HG03432 (cell line): ENCODE results near the gene ARHGAP23.
"Not testable (repeated sequence)": the region's sequence is repeated elsewhere in the genome, so short reads cannot be mapped to it uniquely, and the experiment has no call there.

ENCODE experiments used
- ATAC-seq: cut with Tn5 transposase; IDR thresholded peaks from one replicate; pipeline ENCODE4 v1.9.1; 2021; ENCODE audit warnings: mild to moderate bottlenecking, moderate library complexity; ENCODE audit not compliant: unreplicated experiment

The ARHGAP23 gene

DNA sequence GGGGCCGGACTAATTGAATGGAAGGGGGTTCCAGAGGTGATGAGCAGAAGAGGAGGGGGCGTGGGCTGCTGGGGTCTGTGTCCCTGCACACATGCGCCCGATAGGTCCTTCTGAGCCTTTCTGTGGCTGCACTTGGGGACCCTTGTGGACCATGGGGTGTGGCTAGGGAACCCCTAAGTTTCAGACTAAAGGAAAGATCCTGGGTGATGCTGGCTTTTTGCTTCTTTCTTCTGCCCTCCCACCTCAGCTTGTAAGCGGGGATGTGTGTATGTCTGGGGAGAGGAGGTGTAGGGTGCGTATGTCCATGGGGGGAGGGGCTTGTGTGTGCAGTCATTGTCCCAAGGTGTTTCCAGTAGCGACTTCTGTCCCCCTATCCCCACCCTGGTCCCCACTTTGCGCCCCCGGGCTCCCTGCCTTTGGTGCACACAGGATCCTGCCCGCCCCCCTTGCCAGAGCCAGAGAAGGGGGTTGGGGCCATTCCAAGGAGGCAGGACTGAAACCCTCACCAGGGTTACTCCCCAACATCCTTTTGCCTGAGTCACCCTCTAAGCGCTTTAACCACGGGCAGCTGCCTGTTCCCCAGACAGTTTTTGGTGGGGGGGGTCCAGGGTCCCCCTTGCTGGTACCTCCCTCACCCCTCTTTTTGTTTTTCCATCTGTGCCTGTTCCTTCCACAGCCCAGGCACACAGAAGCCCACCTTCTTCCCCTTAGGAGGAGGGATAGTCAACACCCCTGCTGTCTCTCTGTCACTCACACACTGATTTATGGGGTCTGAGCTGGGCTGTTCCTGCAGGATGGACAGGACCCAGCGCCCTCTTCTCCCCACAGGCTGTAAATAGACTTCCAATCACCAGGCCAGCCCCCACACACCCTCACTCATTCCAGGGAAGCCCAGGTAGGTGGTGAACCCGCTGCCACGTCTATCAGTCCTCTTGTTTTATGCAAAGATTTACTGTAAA is 83.2 kb downstream of the ARHGAP23 start:
- no peak for ATAC-seq

- ATAC-seq: no peak
These were observed 84.3 kb downstream of the ARHGAP23 start for GRCh38 chr17:38512473-38513058.

- not testable (repeated sequence) for ATAC-seq
These were observed 98.3 kb downstream of the ARHGAP23 start for GRCh38 chr17:38526526-38526925.

- not testable (repeated sequence) for ATAC-seq
These were observed 99.9 kb downstream of the ARHGAP23 start for GRCh38 chr17:38528141-38528540.

DNA sequence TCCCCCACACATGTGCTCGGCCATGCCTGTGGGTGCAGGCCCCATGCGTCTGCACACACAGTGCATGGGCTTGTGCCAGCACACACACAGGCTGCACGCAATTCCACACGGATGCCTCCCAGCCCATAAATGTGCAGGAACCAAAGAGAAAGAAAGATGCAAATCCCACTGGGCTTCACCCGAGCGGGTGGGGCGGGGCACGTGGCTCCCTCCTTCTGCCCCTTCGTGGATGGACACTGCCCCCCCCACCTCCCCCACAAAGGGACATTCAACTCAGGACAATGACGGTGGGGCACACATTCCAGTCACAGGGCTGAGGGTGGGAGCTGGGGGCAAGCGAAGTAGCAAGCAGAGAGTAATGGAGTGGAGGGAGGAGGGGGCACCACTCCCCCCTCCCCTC is 102.6 kb downstream of the ARHGAP23 start:
- ATAC-seq: not testable (repeated sequence)

DNA sequence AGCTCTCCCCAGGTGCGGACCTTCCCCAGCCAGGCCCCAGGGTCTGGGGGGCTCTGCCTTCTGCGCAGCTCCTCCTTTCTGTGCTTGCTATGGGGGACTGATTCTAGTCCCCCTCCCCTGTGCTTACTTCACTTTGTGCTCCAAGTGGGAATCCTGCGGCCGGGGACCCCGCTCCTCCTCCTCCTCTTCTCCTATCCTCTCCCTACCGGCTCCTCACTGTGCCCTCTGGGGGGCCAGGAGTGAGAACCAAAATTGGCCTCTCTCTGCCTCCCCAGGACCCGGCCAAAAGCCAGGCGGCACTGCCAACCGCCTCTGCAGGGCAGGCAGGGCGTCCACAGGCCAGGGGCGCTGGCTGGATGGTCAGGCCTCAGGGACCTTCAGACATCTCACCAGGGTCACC is 103.5 kb downstream of the ARHGAP23 start:
- not testable (repeated sequence) for ATAC-seq

DNA sequence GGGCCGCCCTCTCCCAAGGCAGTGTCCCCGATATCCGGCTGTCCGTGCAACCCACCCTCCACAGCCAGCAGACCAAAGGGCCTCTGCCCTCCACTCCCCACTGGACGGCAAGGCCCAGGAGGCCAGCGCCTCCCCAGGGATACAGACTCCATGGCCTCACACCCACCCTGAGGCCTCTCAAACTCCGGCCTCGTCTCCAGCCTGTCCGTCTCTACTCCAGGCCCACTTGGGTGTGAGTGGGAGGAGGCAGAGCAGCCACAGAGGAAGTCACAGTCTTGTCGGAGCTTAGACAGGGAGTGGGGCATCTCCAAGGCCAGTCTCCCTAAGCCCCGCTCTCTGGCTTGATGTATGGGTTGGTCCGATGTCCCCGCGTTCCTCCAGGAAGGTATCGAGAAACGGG is 104.2 kb downstream of the ARHGAP23 start:
- ATAC-seq: no peak

GRCh38 chr17:38533241-38533640 is 105.0 kb downstream of the ARHGAP23 start:
- ATAC-seq: no peak

DNA sequence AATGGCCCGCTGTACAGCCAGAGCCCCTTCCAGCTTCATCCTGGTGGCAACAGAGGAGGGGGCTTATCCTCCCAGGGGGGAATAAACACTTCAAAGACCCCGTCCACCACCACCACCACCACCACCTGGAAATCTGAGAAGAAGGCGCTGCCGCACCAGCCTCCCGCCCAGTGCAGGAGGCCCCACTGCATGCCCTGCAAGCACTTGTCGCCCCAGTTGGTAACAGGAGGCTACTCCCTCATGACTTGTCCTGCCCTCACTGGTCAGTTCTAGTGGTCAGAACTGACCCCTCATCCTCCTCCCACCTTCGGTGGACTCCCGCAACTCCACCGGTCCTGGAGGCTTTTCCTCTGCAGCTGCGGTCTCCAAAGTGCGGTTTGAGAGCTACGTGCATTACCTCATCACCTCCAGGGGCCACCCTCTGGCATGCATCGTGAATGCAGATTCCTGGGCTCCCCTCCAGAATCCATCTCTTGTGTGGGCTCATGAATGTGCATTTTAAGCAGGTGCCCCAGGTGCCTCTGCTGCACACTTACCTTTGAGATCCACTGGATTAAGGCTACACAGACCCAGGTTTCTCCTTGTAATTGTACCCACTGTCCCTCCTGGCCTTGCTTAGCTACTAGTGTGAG is 105.7 kb downstream of the ARHGAP23 start:
- ATAC-seq: no peak

GRCh38 chr17:38534498-38534885 is 106.2 kb downstream of the ARHGAP23 start:
- ATAC-seq: no peak

DNA sequence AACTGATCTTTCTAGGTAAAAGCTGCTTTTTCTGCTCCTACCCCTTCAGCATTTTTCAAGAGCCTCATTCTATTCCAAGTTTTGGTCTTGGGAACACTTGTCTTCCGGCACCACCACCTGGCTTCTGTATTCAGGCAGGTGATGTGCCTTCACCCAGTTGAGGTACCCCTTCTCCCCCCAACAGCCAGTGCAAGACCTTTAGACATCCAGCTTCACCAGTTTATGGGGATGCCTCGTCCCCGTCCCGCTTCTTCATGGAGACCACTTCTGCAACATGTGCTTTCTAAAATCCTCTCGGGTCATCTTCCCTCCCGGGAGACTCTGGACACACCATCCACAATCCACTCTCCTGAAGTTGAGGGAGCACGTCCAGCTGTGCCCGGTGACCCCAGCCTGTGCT is 107.6 kb downstream of the ARHGAP23 start:
- no peak for ATAC-seq

- ATAC-seq: no peak
These were observed 108.4 kb downstream of the ARHGAP23 start for GRCh38 chr17:38536661-38537060.

DNA sequence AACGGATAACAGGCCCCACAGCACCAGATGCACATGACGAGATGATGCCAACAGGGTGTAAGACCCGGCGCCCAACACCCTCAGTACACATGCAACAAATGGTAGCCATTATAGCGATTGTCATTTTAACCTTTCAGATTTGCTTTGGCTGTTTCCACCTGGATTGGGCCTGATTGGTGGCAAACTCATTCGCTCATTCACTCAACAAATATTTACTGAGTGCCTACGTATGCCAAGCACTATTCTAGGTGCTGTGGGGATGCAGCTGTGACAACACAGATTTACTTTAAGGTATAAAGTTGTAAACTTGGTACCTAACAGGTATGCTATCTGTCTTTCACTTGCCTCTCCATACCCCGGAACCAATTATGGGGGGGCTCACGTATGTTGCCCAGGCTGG is 110.6 kb downstream of the ARHGAP23 start:
- ATAC-seq: no peak

- ATAC-seq: no peak
These were observed 111.1 kb downstream of the ARHGAP23 start for GRCh38 chr17:38539386-38539785.

- ATAC-seq: no peak
These were observed 112.3 kb downstream of the ARHGAP23 start for GRCh38 chr17:38540514-38541045.

GRCh38 chr17:38541281-38541680 is 113.0 kb downstream of the ARHGAP23 start:
- no peak for ATAC-seq

GRCh38 chr17:38542286-38542685 is 114.0 kb downstream of the ARHGAP23 start:
- ATAC-seq: no peak

GRCh38 chr17:38543403-38544174 is 115.3 kb downstream of the ARHGAP23 start:
- ATAC-seq: no peak

DNA sequence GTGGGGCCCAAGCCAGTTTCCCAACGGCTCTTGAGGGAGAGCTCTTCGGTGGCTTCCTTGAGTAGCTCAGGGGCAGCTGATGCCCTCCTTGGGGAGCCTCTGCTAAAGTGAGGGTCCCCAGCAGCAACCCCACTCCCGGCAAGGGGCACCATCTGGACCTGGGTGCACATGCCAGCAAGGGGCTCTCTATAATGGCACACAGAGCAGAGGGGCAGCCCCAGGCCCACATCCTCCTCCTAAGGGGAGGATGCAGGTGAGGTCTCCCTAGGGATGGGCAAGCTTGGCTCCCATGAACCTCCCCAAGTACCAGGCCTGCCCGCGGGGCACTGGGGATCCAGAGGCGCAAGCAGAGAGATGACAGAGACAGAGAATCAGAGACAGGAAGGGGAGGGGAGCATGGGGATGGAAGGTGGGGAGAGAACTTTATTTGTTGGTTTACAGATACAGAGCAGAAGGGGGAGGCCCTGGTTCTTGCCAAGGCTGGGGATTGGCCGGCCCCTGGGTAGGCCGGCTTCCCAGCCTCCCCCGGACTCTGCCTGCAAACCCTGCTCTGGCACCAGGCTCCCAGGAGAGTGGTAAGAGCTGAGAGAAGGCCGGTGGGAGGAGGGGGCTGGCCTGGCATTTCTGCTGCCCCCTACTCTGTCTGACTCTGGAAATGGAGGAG is 116.0 kb downstream of the ARHGAP23 start:
- no peak for ATAC-seq

GRCh38 chr17:38544839-38545209 is 116.6 kb downstream of the ARHGAP23 start:
- no peak for ATAC-seq
